ENCODE data around the gene RNF181.

DNA sequence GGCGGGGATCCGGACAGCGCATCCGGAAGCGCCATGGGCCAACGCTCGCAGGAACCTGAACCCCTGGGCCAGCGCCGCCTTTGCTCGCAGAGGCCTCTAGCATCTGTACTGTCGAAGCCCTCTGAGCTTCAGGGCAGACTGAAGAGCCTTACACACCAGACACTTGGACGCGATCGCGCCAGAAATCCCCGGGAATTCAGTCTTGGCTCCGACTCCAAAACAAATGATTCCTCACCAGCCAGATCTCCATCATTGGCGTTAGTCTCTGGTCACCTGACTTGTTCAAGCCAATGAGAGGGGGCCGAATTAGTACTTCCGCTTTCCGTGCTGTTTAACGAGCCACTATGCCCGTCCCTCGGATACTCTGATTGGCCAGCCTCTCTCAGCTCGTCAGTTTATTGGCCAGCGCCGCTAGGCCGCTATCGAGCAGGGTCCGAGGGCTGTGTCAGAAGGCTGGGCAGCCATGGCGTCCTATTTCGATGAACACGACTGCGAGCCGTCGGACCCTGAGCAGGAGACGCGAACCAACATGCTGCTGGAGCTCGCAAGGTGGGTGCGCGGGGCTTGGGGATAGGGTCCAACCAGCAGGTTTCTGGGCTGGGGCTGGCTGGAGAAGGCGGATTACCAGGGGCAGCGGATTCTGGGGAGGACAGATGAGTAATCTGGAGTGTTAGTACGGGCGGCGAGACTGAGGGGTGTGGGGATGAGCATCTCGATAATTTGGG, at the start of gene RNF181:
- TF ChIP-seq, protein P1, sequence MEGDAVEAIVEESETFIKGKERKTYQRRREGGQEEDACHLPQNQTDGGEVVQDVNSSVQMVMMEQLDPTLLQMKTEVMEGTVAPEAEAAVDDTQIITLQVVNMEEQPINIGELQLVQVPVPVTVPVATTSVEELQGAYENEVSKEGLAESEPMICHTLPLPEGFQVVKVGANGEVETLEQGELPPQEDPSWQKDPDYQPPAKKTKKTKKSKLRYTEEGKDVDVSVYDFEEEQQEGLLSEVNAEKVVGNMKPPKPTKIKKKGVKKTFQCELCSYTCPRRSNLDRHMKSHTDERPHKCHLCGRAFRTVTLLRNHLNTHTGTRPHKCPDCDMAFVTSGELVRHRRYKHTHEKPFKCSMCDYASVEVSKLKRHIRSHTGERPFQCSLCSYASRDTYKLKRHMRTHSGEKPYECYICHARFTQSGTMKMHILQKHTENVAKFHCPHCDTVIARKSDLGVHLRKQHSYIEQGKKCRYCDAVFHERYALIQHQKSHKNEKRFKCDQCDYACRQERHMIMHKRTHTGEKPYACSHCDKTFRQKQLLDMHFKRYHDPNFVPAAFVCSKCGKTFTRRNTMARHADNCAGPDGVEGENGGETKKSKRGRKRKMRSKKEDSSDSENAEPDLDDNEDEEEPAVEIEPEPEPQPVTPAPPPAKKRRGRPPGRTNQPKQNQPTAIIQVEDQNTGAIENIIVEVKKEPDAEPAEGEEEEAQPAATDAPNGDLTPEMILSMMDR (IDR thresholded peaks at IDR 0.05): no peak
- no peak for TF ChIP-seq EP300 (IDR thresholded peaks at IDR 0.05; ENCODE audit: low read depth)
- TF ChIP-seq POLR2A (IDR thresholded peaks at IDR 0.05): peak; percentile 92
- peak; percentile 90 to 96 (median 95) for TF ChIP-seq POLR2AphosphoS5 (IDR thresholded peaks at IDR 0.05)

Data from transverse colon (tissue), 4 donors.